IMR-90 (cell line): ENCODE results near the gene TNNI3K. TPM values are rescaled to one million over a fixed set of nuclear protein-coding genes. Genes with fewer than 3 reads are reported as not detected.

Source experiments
- ATAC-seq: fragments of 200-7000 bp; cut with Tn5 transposase; 2 replicates; pipeline ENCODE4 v1.9.1; 2020; ENCODE audit warnings: low read depth, mild to moderate bottlenecking, moderate library complexity
- BruUV-seq: library from RNA; stranded (reverse); fragments of 400-500 nt; replicated peaks from 2 replicates; lab custom pipeline; 2021; lab: Mats Ljungman, UMichigan
- CTCF ChIA-PET: fragments of 300-600 bp; formaldehyde crosslinking; extraction: SDS; loops from one replicate; lab custom pipeline; 2021; ENCODE audit warnings: antibody characterized with exemption; lab: Yijun Ruan, JAX
- POLR2A ChIA-PET: fragments of 300-600 bp; sonication (Branson Sonifier 250); formaldehyde crosslinking; loops from one replicate; lab custom pipeline; 2022; ENCODE audit warnings: antibody characterized with exemption; ENCODE audit not compliant: unreplicated experiment; lab: Charles Lee
- DNase-seq: peaks from one replicate; pipeline ENCODE4 v3.0.0; 2013
- H2AFZ ChIP-seq: replicated peaks from 2 replicates; pipeline ENCODE3; 2013; ENCODE audit warnings: low read length, mild to moderate bottlenecking; ENCODE audit not compliant: poor library complexity
- H2AK5ac ChIP-seq: 2 replicates; pipeline ENCODE4 v1.6.1; 2013; ENCODE audit warnings: low read depth, low read length, inconsistent platforms
- H2AK9ac ChIP-seq: replicated peaks from 2 replicates; pipeline ENCODE3; 2013; ENCODE audit warnings: mild to moderate bottlenecking, low read depth, low read length, moderate library complexity; ENCODE audit not compliant: poor library complexity
- H2BK120ac ChIP-seq: 2 replicates; pipeline ENCODE4 v1.6.1; 2013; ENCODE audit warnings: low read depth, low read length, inconsistent platforms
- H2BK15ac ChIP-seq: 3 replicates; pipeline ENCODE4 v1.6.1; 2013; ENCODE audit warnings: low read depth, low read length, inconsistent platforms
- H2BK20ac ChIP-seq: 2 replicates; pipeline ENCODE4 v1.6.1; 2013; ENCODE audit warnings: low read depth, mild to moderate bottlenecking, inconsistent platforms, low read length, moderate library complexity
- H2BK5ac ChIP-seq: 2 replicates; pipeline ENCODE4 v1.6.1; 2013; ENCODE audit warnings: mild to moderate bottlenecking, low read depth, low read length, inconsistent platforms; ENCODE audit not compliant: poor library complexity, severe bottlenecking
- H3K14ac ChIP-seq: replicated peaks from 2 replicates; pipeline ENCODE4 v1.6.1; 2013; ENCODE audit warnings: low read depth, low read length, inconsistent platforms
- H3K18ac ChIP-seq: 2 replicates; pipeline ENCODE4 v1.6.1; 2013; ENCODE audit warnings: low read depth, low read length, control low read depth
- H3K23ac ChIP-seq: 2 replicates; pipeline ENCODE4 v1.6.1; 2013; ENCODE audit warnings: low read depth, low read length, inconsistent platforms
- H3K27ac ChIP-seq: 2 replicates; pipeline ENCODE4 v1.5.1; 2013; ENCODE audit warnings: mild to moderate bottlenecking, control low read depth, low read length; ENCODE audit not compliant: insufficient read depth
- H3K27me3 ChIP-seq: 2 replicates; pipeline ENCODE4 v1.6.1; 2013; ENCODE audit warnings: low read length; ENCODE audit not compliant: control insufficient read depth, insufficient read depth
- H3K36me3 ChIP-seq: 2 replicates; pipeline ENCODE4 v1.6.1; 2013; ENCODE audit warnings: low read length, mixed read lengths; ENCODE audit not compliant: control insufficient read depth, insufficient read depth
- H3K4ac ChIP-seq: 2 replicates; pipeline ENCODE4 v1.6.1; 2013; ENCODE audit warnings: low read depth, low read length, inconsistent platforms
- H3K4me1 ChIP-seq: 2 replicates; pipeline ENCODE4 v1.6.1; 2013; ENCODE audit warnings: low read length, mixed read lengths; ENCODE audit not compliant: control insufficient read depth, insufficient read depth
- H3K4me2 ChIP-seq: 2 replicates; pipeline ENCODE4 v1.6.1; 2013; ENCODE audit warnings: low read depth, mild to moderate bottlenecking, control low read depth, low read length, moderate library complexity
- H3K4me3 ChIP-seq: 2 replicates; pipeline ENCODE4 v1.5.1; 2013; ENCODE audit warnings: low read depth, mild to moderate bottlenecking, control low read depth, low read length, moderate library complexity; ENCODE audit not compliant: insufficient read depth
- H3K56ac ChIP-seq: 2 replicates; pipeline ENCODE4 v1.6.1; 2013; ENCODE audit warnings: low read length, inconsistent platforms; ENCODE audit not compliant: insufficient read depth; ENCODE audit errors: extremely low read depth
- H3K79me1 ChIP-seq, 2 experiments: 2 replicates each; pipeline ENCODE4 v1.6.1; 2013; ENCODE audit warnings: low read length in 2 of 2, inconsistent platforms in 1 of 2, low read depth in 1 of 2
- H3K9ac ChIP-seq: 2 replicates; pipeline ENCODE4 v1.6.1; 2013; ENCODE audit warnings: low read depth, low read length, control low read depth
- H3K9me1 ChIP-seq: 2 replicates; pipeline ENCODE4 v1.6.1; 2013; ENCODE audit warnings: low read length, inconsistent platforms; ENCODE audit not compliant: insufficient read depth
- H3K9me3 ChIP-seq: 2 replicates; pipeline ENCODE4 v1.6.1; 2013; ENCODE audit warnings: low read length; ENCODE audit not compliant: control insufficient read depth, insufficient read depth
- H4K20me1 ChIP-seq: 2 replicates; pipeline ENCODE4 v1.6.1; 2013; ENCODE audit warnings: low read length, inconsistent platforms; ENCODE audit not compliant: insufficient read depth
- H4K5ac ChIP-seq: 2 replicates; pipeline ENCODE4 v1.6.1; 2013; ENCODE audit warnings: mild to moderate bottlenecking, low read depth, low read length, control low read depth
- H4K8ac ChIP-seq, 2 experiments: 2 replicates each; pipeline ENCODE4 v1.6.1; 2013; ENCODE audit warnings: low read depth in 2 of 2, low read length in 2 of 2, control low read depth in 1 of 2, inconsistent platforms in 1 of 2
- H4K91ac ChIP-seq: 2 replicates; pipeline ENCODE4 v1.6.1; 2013; ENCODE audit warnings: low read depth, low read length, inconsistent platforms; ENCODE audit not compliant: insufficient read depth
- BHLHE40 ChIP-seq: fragments of 150-350 bp; IDR thresholded peaks from 2 replicates; pipeline ENCODE4 v1.6.1; 2016; ENCODE audit warnings: mild to moderate bottlenecking, low read depth, low read length
- FOS ChIP-seq: fragments of 150-350 bp; IDR thresholded peaks from 2 replicates; pipeline ENCODE4 v1.6.1; 2016; ENCODE audit warnings: low read depth, low read length
- MAFK ChIP-seq: IDR thresholded peaks from 2 replicates; pipeline ENCODE4 v1.6.1; 2012; ENCODE audit warnings: low read depth, low read length, improper control_type of control experiment
- MXI1 ChIP-seq: IDR thresholded peaks from 2 replicates; pipeline ENCODE4 v1.6.1; 2012; ENCODE audit warnings: low read depth, mild to moderate bottlenecking, low read length, moderate library complexity, borderline replicate concordance
- NFE2L2 ChIP-seq: fragments of 150-350 bp; IDR thresholded peaks from 2 replicates; pipeline ENCODE4 v1.6.1; 2016; ENCODE audit warnings: low read depth, mild to moderate bottlenecking, low read length
- POLR2A ChIP-seq: IDR thresholded peaks from 2 replicates; pipeline ENCODE4 v1.6.1; 2012; ENCODE audit warnings: mild to moderate bottlenecking, low read depth, low read length
- RAD21 ChIP-seq: IDR thresholded peaks from 2 replicates; pipeline ENCODE4 v1.6.1; 2012; ENCODE audit warnings: low read length, improper control_type of control experiment
- RCOR1 ChIP-seq: IDR thresholded peaks from 2 replicates; pipeline ENCODE4 v1.6.1; 2012; ENCODE audit warnings: mild to moderate bottlenecking, low read length, improper control_type of control experiment; ENCODE audit not compliant: insufficient replicate concordance
- WGBS, 2 experiments: methylation state at CpG; one replicate each; pipeline versions ENCODE4 v1.1.5 to v1.1.7; 2013; ENCODE audit warnings: missing lambda C conversion rate in 2 of 2; ENCODE audit not compliant: insufficient read length in 1 of 2; ENCODE audit errors: extremely low coverage in 2 of 2; 5-methylcytosine and 5-hydroxymethylcytosine counted together
- dilution Hi-C: fragments of 300-500 bp; cut with HindIII; formaldehyde crosslinking; loops from one replicate; pipeline ENCODE4 v1.14.3; 2018; ENCODE audit warnings: low sequenced_read_pairs; ENCODE audit not compliant: unreplicated experiment
- in situ Hi-C: fragments of 300-500 bp; cut with MboI; formaldehyde crosslinking; loops from 3 replicates; pipeline ENCODE4 v1.14.3; 2019; ENCODE audit warnings: low sequenced_read_pairs, inconsistent platforms, mixed read lengths
- intact Hi-C: fragments of 100-400 bp; cut with micrococcal nuclease; formaldehyde crosslinking; loops from 2 replicates; pipeline ENCODE4 v1.10.0; 2022
- polyA plus RNA-seq, 3 experiments: library from polyadenylated mRNA; depleted of rRNA; stranded (reverse); fragments of >200 nt; gene quantifications; 2 replicates each; pipeline ENCODE4 v1.2.3, GENCODE V29; 2012; ENCODE audit warnings: low replicate concordance in 1 of 3
- total RNA-seq: library from RNA; depleted of rRNA; stranded (reverse); fragments of >200 nt; gene quantifications from 2 replicates; pipeline ENCODE4 v1.2.3, GENCODE V29; 2012

Gene TNNI3K
- total and polyA plus RNA-seq, 2 of the 4 experiments (the other 2 are of a cell fraction): 0.90 to 1.3 TPM

- no peaks in the 10 kb centered on the region for H3K9me1 ChIP-seq
- H3K23ac ChIP-seq: no peak overlapping the region
- no peak overlapping the region for H4K5ac ChIP-seq
- H3K9ac ChIP-seq: no peak overlapping the region
- no peak for ATAC-seq
- no peak overlapping the region for H4K91ac ChIP-seq
- no peak overlapping the region for H3K4ac ChIP-seq
- no peak overlapping the region for H2BK15ac ChIP-seq
- intact Hi-C loops (no loop called here), dilution Hi-C loops (no loop called here), in situ Hi-C loops (no loop called here)
- H2BK20ac ChIP-seq: no peak overlapping the region
- H3K14ac ChIP-seq: no peak overlapping the region
- H2AK5ac ChIP-seq: no peak overlapping the region
- ChIA-PET CTCF (no interaction called here), POLR2A (no interaction called here)
- no peak overlapping the region for H3K18ac ChIP-seq
- WGBS, 2 experiments: no CpG with 5 or more reads among the region's 6 CpGs
- H3K36me3 ChIP-seq: no peaks in the 10 kb centered on the region
- H2AK9ac ChIP-seq: no peak overlapping the region
- BruUV-seq: no TSS peak
- no peak overlapping the region for H3K4me2 ChIP-seq
- H4K8ac ChIP-seq: no peak overlapping the region
- H3K9me3 ChIP-seq: no peaks in the 10 kb centered on the region
- H3K56ac ChIP-seq: no peak overlapping the region
- no peaks in the 10 kb centered on the region for H4K20me1 ChIP-seq
- H3K27ac ChIP-seq: no peak overlapping the region
- H2AFZ ChIP-seq: no peak overlapping the region
- TF ChIP-seq POLR2A (no peak), BHLHE40 (no peak), MXI1 (no peak), RAD21 (no peak), FOS (no peak), NFE2L2 (no peak), MAFK (no peak), RCOR1 (no peak)
- H2BK120ac ChIP-seq: no peak overlapping the region
- H3K4me3 ChIP-seq: no peak overlapping the region
- no peak for DNase-seq
- H3K79me1 ChIP-seq: no peaks in the 10 kb centered on the region
- no peak overlapping the region for H2BK5ac ChIP-seq
- no peaks in the 10 kb centered on the region for H3K27me3 ChIP-seq
- no peaks in the 10 kb centered on the region for H3K4me1 ChIP-seq
Measured at GRCh38 chr1:74324684-74325448, 89.7 kb downstream of the TNNI3K start.
